Left kidney (tissue), 2 donors: Measurements from ENCODE around the gene ACTR3C. TPM values are rescaled to one million over a fixed set of nuclear protein-coding genes. Genes with fewer than 3 reads are reported as not detected.
"Not testable (repeated sequence)": the region's sequence is repeated elsewhere in the genome, so short reads cannot be mapped to it uniquely, and the experiment has no call there.

Experiments
- DNase-seq: peaks from one replicate; pipeline ENCODE4 v3.0.0-alpha.2; 2013
- polyA plus RNA-seq: library from polyadenylated mRNA; unstranded; fragments of 120-200 nt; gene quantifications from one replicate; pipeline ENCODE4 v1.2.1, GENCODE V29; 2013; ENCODE audit not compliant: insufficient read length

ACTR3C gene
- polyA plus RNA-seq, 1 donor = 9.7 TPM

GRCh38 chr7:150204577-150204976 lies 118.8 kb downstream of the ACTR3C start:
- DNase-seq = not testable (repeated sequence)

GRCh38 chr7:150202894-150203293 lies 120.5 kb downstream of the ACTR3C start:
- not testable (repeated sequence) for DNase-seq

Other genes starting within 250 kb of the ACTR3C start
- 20.0 TPM for gene LRRC61, start 190 bp downstream of the ACTR3C start, polyA plus RNA-seq
- 39.1 TPM for gene RARRES2, start 18.1 kb upstream of the ACTR3C start, polyA plus RNA-seq
- gene REPIN1, start 45.3 kb upstream of the ACTR3C start, polyA plus RNA-seq = 80.7 TPM
- gene ZNF775, start 55.8 kb upstream of the ACTR3C start, polyA plus RNA-seq = 5.3 TPM
- gene GIMAP8, start 127.1 kb upstream of the ACTR3C start, polyA plus RNA-seq = 8.0 TPM
- gene GIMAP7, start 191.3 kb upstream of the ACTR3C start, polyA plus RNA-seq = 12.4 TPM
- gene GIMAP4, start 243.8 kb upstream of the ACTR3C start, polyA plus RNA-seq = 26.3 TPM